Caco-2 (cell line): Measurements from ENCODE around the gene ZBTB8A. TPM values are rescaled to one million over a fixed set of nuclear protein-coding genes. Genes with fewer than 3 reads are reported as not detected.

ENCODE experiments used
- BruUV-seq: library from RNA; stranded (reverse); fragments of 400-500 nt; replicated peaks from 2 replicates; lab custom pipeline; 2021; lab: Mats Ljungman, UMichigan
- CTCF ChIA-PET: fragments of 300-600 bp; sonication (Branson Sonifier 250); formaldehyde crosslinking; loops from one replicate; lab custom pipeline; 2022; ENCODE audit warnings: antibody characterized with exemption; lab: Charles Lee
- POLR2A ChIA-PET: fragments of 300-600 bp; sonication (Branson Sonifier 250); formaldehyde crosslinking; loops from one replicate; lab custom pipeline; 2022; ENCODE audit warnings: antibody characterized with exemption; lab: Charles Lee
- DNase-seq, 2 experiments: peaks; one replicate each; pipeline versions ENCODE4 v3.0.0 to v3.0.0-alpha.2; 2020 to 2022
- H3K27me3 ChIP-seq: replicated peaks from 2 replicates; pipeline ENCODE4 v1.6.0; 2011; ENCODE audit warnings: low read length; ENCODE audit not compliant: control insufficient read depth, insufficient read depth
- H3K36me3 ChIP-seq: 2 replicates; pipeline ENCODE4 v1.5.1; 2011; ENCODE audit warnings: low read length; ENCODE audit not compliant: control insufficient read depth, insufficient read depth
- H3K4me1 ChIP-seq: fragments of 250-450 bp; sonication (Bioruptor Pico); 2 replicates; pipeline ENCODE4 v1.5.1; 2020; ENCODE audit warnings: mild to moderate bottlenecking
- H3K4me3 ChIP-seq: 2 replicates; pipeline ENCODE4 v1.5.1; 2011; ENCODE audit warnings: low read depth, mild to moderate bottlenecking, control low read depth, low read length
- H3K9me3 ChIP-seq: fragments of 250-450 bp; sonication (Bioruptor Pico); 2 replicates; pipeline ENCODE4 v1.5.1; 2020; ENCODE audit warnings: mild to moderate bottlenecking, moderate library complexity
- H3K27ac Mint-ChIP-seq: one replicate; pipeline ENCODE4 v1.8.0; 2022; ENCODE audit warnings: mixed read lengths; ENCODE audit not compliant: unreplicated experiment
- H3K27me3 Mint-ChIP-seq: one replicate; pipeline ENCODE4 v1.8.0; 2022; ENCODE audit warnings: mixed read lengths; ENCODE audit not compliant: insufficient read depth, unreplicated experiment
- H3K36me3 Mint-ChIP-seq: one replicate; pipeline ENCODE4 v1.8.0; 2022; ENCODE audit warnings: mild to moderate bottlenecking, mixed read lengths; ENCODE audit not compliant: insufficient read depth, unreplicated experiment
- H3K4me1 Mint-ChIP-seq: one replicate; pipeline ENCODE4 v1.8.0; 2022; ENCODE audit warnings: low read depth, mixed read lengths; ENCODE audit not compliant: unreplicated experiment
- H3K4me3 Mint-ChIP-seq: one replicate; pipeline ENCODE4 v1.8.0; 2022; ENCODE audit warnings: mild to moderate bottlenecking, moderate library complexity, mixed read lengths; ENCODE audit not compliant: unreplicated experiment
- H3K9me3 Mint-ChIP-seq: one replicate; pipeline ENCODE4 v1.8.0; 2022; ENCODE audit warnings: mixed read lengths; ENCODE audit not compliant: unreplicated experiment
- CTCF ChIP-seq, 2 experiments: fragments of 200-600 bp in 1 of 2; IDR thresholded peaks; 1 replicate in 1 of 2; 2 replicates in 1 of 2; pipeline versions ENCODE4 v1.5.1 to v1.8.0; 2011 to 2022; ENCODE audit warnings: antibody characterized with exemption in 1 of 2, control low read depth in 1 of 2, inconsistent platforms in 1 of 2, low read depth in 1 of 2, low read length in 1 of 2, mild to moderate bottlenecking in 1 of 2, moderate library complexity in 1 of 2; ENCODE audit not compliant: insufficient read depth in 1 of 2, severe bottlenecking in 1 of 2, unreplicated experiment in 1 of 2
- intact Hi-C: fragments of 100-400 bp; cut with micrococcal nuclease; formaldehyde crosslinking; loops from one replicate; pipeline ENCODE4 v1.10.0; 2022; ENCODE audit not compliant: unreplicated experiment
- total RNA-seq: library from RNA; stranded (reverse); gene quantifications from 2 replicates; pipeline ENCODE4 v1.2.3, GENCODE V29; 2022

The ZBTB8A gene
- total RNA-seq, 1 experiment from 2014 or later = 3.7 TPM

- peak in 1 of 2 experiments; percentile 15 for DNase-seq
- H3K36me3 Mint-ChIP-seq = no peaks in the 10 kb centered on the region
- H3K4me3 Mint-ChIP-seq = peak overlapping the region; percentile 9
- intact Hi-C loops = no loop called here
- no peaks in the 10 kb centered on the region for H3K9me3 Mint-ChIP-seq
- no peak overlapping the region for H3K4me3 ChIP-seq
- ChIA-PET POLR2A (interaction anchor here (0.6 kb wide), 1 partner anchor 17 kb away, joined by 8 read pairs; no protein-coding TSS in a partner anchor), CTCF (no interaction called here)
- peak overlapping the region; percentile 29 for H3K27ac Mint-ChIP-seq
- BruUV-seq = no TSS peak
- no peaks in the 10 kb centered on the region for H3K27me3 Mint-ChIP-seq
- no peak for TF ChIP-seq CTCF (IDR thresholded peaks at IDR 0.05; ENCODE audit: insufficient read depth in 1 of 2, low read depth in 1 of 2, low read length in 1 of 2, severe bottlenecking in 1 of 2, unreplicated experiment in 1 of 2)
- H3K36me3 ChIP-seq = no peaks in the 10 kb centered on the region
- H3K9me3 ChIP-seq = no peaks in the 10 kb centered on the region
- peaks cover 7% of the 10 kb centered on the region for H3K4me1 Mint-ChIP-seq
- 0 out of 2 replicates have a peak, but pooled peaks cover 6% of the 10 kb centered on the region for H3K4me1 ChIP-seq
- no peaks in the 10 kb centered on the region for H3K27me3 ChIP-seq
Measured at GRCh38 chr1:32494196-32494595, 45.0 kb upstream of the ZBTB8A start.

GRCh38 chr1:32494711-32495337 lies 44.4 kb upstream of the ZBTB8A start:
- POLR2A ChIA-PET = interaction anchor here (0.6 kb wide), 1 partner anchor 17 kb away, joined by 8 read pairs; no protein-coding TSS in a partner anchor
- no peaks in the 10 kb centered on the region for H3K36me3 ChIP-seq
- Mint-ChIP-seq H3K4me1 (peaks cover 7% of the 10 kb centered on the region), H3K9me3 (no peaks in the 10 kb centered on the region), H3K36me3 (no peaks in the 10 kb centered on the region), H3K27me3 (no peaks in the 10 kb centered on the region), H3K27ac (peak overlapping the region; percentile 29), H3K4me3 (peak overlapping the region; percentile 9)
- no peak overlapping the region for H3K4me3 ChIP-seq
- BruUV-seq = no TSS peak
- intact Hi-C loops = no loop called here
- H3K27me3 ChIP-seq = no peaks in the 10 kb centered on the region
- CTCF ChIA-PET = no interaction called here
- no peaks in the 10 kb centered on the region for H3K9me3 ChIP-seq
- TF ChIP-seq CTCF (IDR thresholded peaks at IDR 0.05; ENCODE audit: insufficient read depth in 1 of 2, low read depth in 1 of 2, low read length in 1 of 2, severe bottlenecking in 1 of 2, unreplicated experiment in 1 of 2) = no peak
- DNase-seq = peak in 1 of 2 experiments; percentile 11
- H3K4me1 ChIP-seq = 0 out of 2 replicates have a peak, but pooled peaks cover 6% of the 10 kb centered on the region

GRCh38 chr1:32496127-32496526 lies 43.1 kb upstream of the ZBTB8A start:
- Histone ChIP-seq H3K9me3 (no peaks in the 10 kb centered on the region), H3K4me1 (0 out of 2 replicates have a peak, but pooled peaks cover 6% of the 10 kb centered on the region), H3K27me3 (no peaks in the 10 kb centered on the region), H3K36me3 (no peaks in the 10 kb centered on the region), H3K4me3 (no peak overlapping the region)
- Mint-ChIP-seq H3K4me3 (no peak overlapping the region), H3K36me3 (no peaks in the 10 kb centered on the region), H3K27me3 (no peaks in the 10 kb centered on the region), H3K9me3 (no peaks in the 10 kb centered on the region), H3K27ac (no peak overlapping the region), H3K4me1 (peaks cover 7% of the 10 kb centered on the region)
- ChIA-PET POLR2A (no interaction called here), CTCF (interaction anchor here (0.7 kb wide), 1 partner anchor 48 kb away, joined by 3 read pairs; no protein-coding TSS in a partner anchor)
- TF ChIP-seq CTCF (IDR thresholded peaks at IDR 0.05; ENCODE audit: insufficient read depth in 1 of 2, low read depth in 1 of 2, low read length in 1 of 2, severe bottlenecking in 1 of 2, unreplicated experiment in 1 of 2) = no peak
- DNase-seq = no peak
- BruUV-seq = no TSS peak
- intact Hi-C loops = no loop called here
